ENCODE data around the gene DCT.

DCT gene

GRCh38 chr13:94419304-94419924, 60.1 kb downstream of the DCT start:
- peaks cover 3% of the 10 kb centered on the region for H3K9me3 ChIP-seq (ENCODE audit: insufficient read depth, low read length, severe bottlenecking)
- no peaks in the 10 kb centered on the region for H3K27me3 ChIP-seq (ENCODE audit: insufficient read depth, low read length, poor library complexity)
- TF ChIP-seq EZH2 (IDR thresholded peaks at IDR 0.05; ENCODE audit: borderline replicate concordance, low read depth, low read length, severe bottlenecking): no peak
- ATAC-seq (ENCODE audit: insufficient read depth, low read depth) (no peak), DNase-seq (no peak)
- H3K4me2 ChIP-seq (ENCODE audit: insufficient read depth, low read length): no peak overlapping the region
- H3K9ac ChIP-seq (ENCODE audit: low read depth, low read length): no peak overlapping the region
- H3K27ac ChIP-seq (ENCODE audit: low read length): no peak overlapping the region
- H4K20me1 ChIP-seq (ENCODE audit: insufficient read depth, low read length): no peaks in the 10 kb centered on the region
- no peaks in the 10 kb centered on the region for H3K79me2 ChIP-seq (ENCODE audit: insufficient read depth, low read length)
- no peak overlapping the region for H2AFZ ChIP-seq (ENCODE audit: low read depth, low read length)
- H3K36me3 ChIP-seq (ENCODE audit: insufficient read depth, low read length): no peaks in the 10 kb centered on the region
- H3K4me1 ChIP-seq (ENCODE audit: insufficient read depth, low read length): no peaks in the 10 kb centered on the region
- no peak overlapping the region for H3K4me3 ChIP-seq (ENCODE audit: low read depth in 1 of 2, low read length in 2 of 2)

GRCh38 chr13:94417294-94417693, 62.2 kb downstream of the DCT start:
- H3K4me1 ChIP-seq (ENCODE audit: insufficient read depth, low read length): no peaks in the 10 kb centered on the region
- ATAC-seq (ENCODE audit: insufficient read depth, low read depth) (no peak), DNase-seq (no peak)
- no peak overlapping the region for H3K9ac ChIP-seq (ENCODE audit: low read depth, low read length)
- no peak overlapping the region for H3K4me3 ChIP-seq (ENCODE audit: low read depth in 1 of 2, low read length in 2 of 2)
- peaks cover 3% of the 10 kb centered on the region for H3K27me3 ChIP-seq (ENCODE audit: insufficient read depth, low read length, poor library complexity)
- H3K36me3 ChIP-seq (ENCODE audit: insufficient read depth, low read length): no peaks in the 10 kb centered on the region
- no peak overlapping the region for H3K27ac ChIP-seq (ENCODE audit: low read length)
- H2AFZ ChIP-seq (ENCODE audit: low read depth, low read length): no peak overlapping the region
- H3K9me3 ChIP-seq (ENCODE audit: insufficient read depth, low read length, severe bottlenecking): peaks cover 3% of the 10 kb centered on the region
- H3K79me2 ChIP-seq (ENCODE audit: insufficient read depth, low read length): no peaks in the 10 kb centered on the region
- TF ChIP-seq EZH2 (IDR thresholded peaks at IDR 0.05; ENCODE audit: borderline replicate concordance, low read depth, low read length, severe bottlenecking) (no peak), CTCF (IDR thresholded peaks at IDR 0.05; ENCODE audit: borderline replicate concordance, extremely low read depth, low read length, poor library complexity, severe bottlenecking) (no peak)
- H4K20me1 ChIP-seq (ENCODE audit: insufficient read depth, low read length): no peaks in the 10 kb centered on the region
- H3K4me2 ChIP-seq (ENCODE audit: insufficient read depth, low read length): no peak overlapping the region

GRCh38 chr13:94416454-94417080, 62.9 kb downstream of the DCT start:
- H2AFZ ChIP-seq (ENCODE audit: low read depth, low read length): no peak overlapping the region
- H3K9me3 ChIP-seq (ENCODE audit: insufficient read depth, low read length, severe bottlenecking): peaks cover 3% of the 10 kb centered on the region
- no peaks in the 10 kb centered on the region for H3K79me2 ChIP-seq (ENCODE audit: insufficient read depth, low read length)
- H3K27ac ChIP-seq (ENCODE audit: low read length): no peak overlapping the region
- ATAC-seq (ENCODE audit: insufficient read depth, low read depth): no peak
- TF ChIP-seq CTCF (IDR thresholded peaks at IDR 0.05; ENCODE audit: borderline replicate concordance, extremely low read depth, low read length, poor library complexity, severe bottlenecking): peak; percentile 50
- TF ChIP-seq EZH2 (IDR thresholded peaks at IDR 0.05; ENCODE audit: borderline replicate concordance, low read depth, low read length, severe bottlenecking): no peak
- DNase-seq: no peak
- peaks cover 3% of the 10 kb centered on the region for H3K27me3 ChIP-seq (ENCODE audit: insufficient read depth, low read length, poor library complexity)
- no peaks in the 10 kb centered on the region for H4K20me1 ChIP-seq (ENCODE audit: insufficient read depth, low read length)
- no peak overlapping the region for H3K4me3 ChIP-seq (ENCODE audit: low read depth in 1 of 2, low read length in 2 of 2)
- no peak overlapping the region for H3K9ac ChIP-seq (ENCODE audit: low read depth, low read length)
- H3K36me3 ChIP-seq (ENCODE audit: insufficient read depth, low read length): no peaks in the 10 kb centered on the region
- no peaks in the 10 kb centered on the region for H3K4me1 ChIP-seq (ENCODE audit: insufficient read depth, low read length)
- no peak overlapping the region for H3K4me2 ChIP-seq (ENCODE audit: insufficient read depth, low read length)

GRCh38 chr13:94415500-94416237, 63.8 kb downstream of the DCT start:
- Histone ChIP-seq H3K27ac (ENCODE audit: low read length) (no peak overlapping the region), H3K36me3 (ENCODE audit: insufficient read depth, low read length) (no peaks in the 10 kb centered on the region), H2AFZ (ENCODE audit: low read depth, low read length) (no peak overlapping the region), H3K9ac (ENCODE audit: low read depth, low read length) (no peak overlapping the region), H3K9me3 (ENCODE audit: insufficient read depth, low read length, severe bottlenecking) (peaks cover 3% of the 10 kb centered on the region), H4K20me1 (ENCODE audit: insufficient read depth, low read length) (no peaks in the 10 kb centered on the region), H3K4me1 (ENCODE audit: insufficient read depth, low read length) (no peaks in the 10 kb centered on the region), H3K4me3 (ENCODE audit: low read depth in 1 of 2, low read length in 2 of 2) (no peak overlapping the region), H3K4me2 (ENCODE audit: insufficient read depth, low read length) (no peak overlapping the region), H3K79me2 (ENCODE audit: insufficient read depth, low read length) (no peaks in the 10 kb centered on the region), H3K27me3 (ENCODE audit: insufficient read depth, low read length, poor library complexity) (peaks cover 3% of the 10 kb centered on the region)
- ATAC-seq (ENCODE audit: insufficient read depth, low read depth) (no peak), DNase-seq (no peak)
- no peak for TF ChIP-seq CTCF (IDR thresholded peaks at IDR 0.05; ENCODE audit: borderline replicate concordance, extremely low read depth, low read length, poor library complexity, severe bottlenecking)
- no peak for TF ChIP-seq EZH2 (IDR thresholded peaks at IDR 0.05; ENCODE audit: borderline replicate concordance, low read depth, low read length, severe bottlenecking)
